Measurements from ENCODE around the gene OR10D3.

The OR10D3 gene

GRCh38 chr11:124198897-124199296 lies 15.8 kb downstream of the OR10D3 start:
- TF ChIP-seq MAX (IDR thresholded peaks at IDR 0.05; ENCODE audit: low read depth, low read length): no peak
- no peak for TF ChIP-seq CTCF (IDR thresholded peaks at IDR 0.05; ENCODE audit: low read depth, low read length)
- TF ChIP-seq MYC (IDR thresholded peaks at IDR 0.05; ENCODE audit: low read depth, low read length): no peak
- TF ChIP-seq POLR2A (IDR thresholded peaks at IDR 0.05; ENCODE audit: extremely low read depth, insufficient read length): no peak
- no peak for DNase-seq (ENCODE audit: low read depth)
- H3K4me3 ChIP-seq (ENCODE audit: low read depth, low read length): no peak overlapping the region

- TF ChIP-seq MAX (IDR thresholded peaks at IDR 0.05; ENCODE audit: low read depth, low read length): no peak
- no peak for TF ChIP-seq MYC (IDR thresholded peaks at IDR 0.05; ENCODE audit: low read depth, low read length)
- TF ChIP-seq POLR2A (IDR thresholded peaks at IDR 0.05; ENCODE audit: extremely low read depth, insufficient read length): no peak
- no peak for TF ChIP-seq CTCF (IDR thresholded peaks at IDR 0.05; ENCODE audit: low read depth, low read length)
- DNase-seq (ENCODE audit: low read depth): no peak
- H3K4me3 ChIP-seq (ENCODE audit: low read depth, low read length): no peak overlapping the region
Observed at GRCh38 chr11:124199702-124200101, 16.6 kb downstream of the OR10D3 start.

- no peak for DNase-seq (ENCODE audit: low read depth)
- H3K4me3 ChIP-seq (ENCODE audit: low read depth, low read length): no peak overlapping the region
- no peak for TF ChIP-seq POLR2A (IDR thresholded peaks at IDR 0.05; ENCODE audit: extremely low read depth, insufficient read length)
- no peak for TF ChIP-seq CTCF (IDR thresholded peaks at IDR 0.05; ENCODE audit: low read depth, low read length)
- no peak for TF ChIP-seq MYC (IDR thresholded peaks at IDR 0.05; ENCODE audit: low read depth, low read length)
- no peak for TF ChIP-seq MAX (IDR thresholded peaks at IDR 0.05; ENCODE audit: low read depth, low read length)
Observed at GRCh38 chr11:124200671-124201070, 17.5 kb downstream of the OR10D3 start.

GRCh38 chr11:124202951-124203350 lies 19.8 kb downstream of the OR10D3 start:
- no peak overlapping the region for H3K4me3 ChIP-seq (ENCODE audit: low read depth, low read length)
- no peak for TF ChIP-seq POLR2A (IDR thresholded peaks at IDR 0.05; ENCODE audit: extremely low read depth, insufficient read length)
- no peak for TF ChIP-seq MYC (IDR thresholded peaks at IDR 0.05; ENCODE audit: low read depth, low read length)
- no peak for TF ChIP-seq CTCF (IDR thresholded peaks at IDR 0.05; ENCODE audit: low read depth, low read length)
- TF ChIP-seq MAX (IDR thresholded peaks at IDR 0.05; ENCODE audit: low read depth, low read length): no peak
- DNase-seq (ENCODE audit: low read depth): no peak

- TF ChIP-seq MYC (IDR thresholded peaks at IDR 0.05; ENCODE audit: low read depth, low read length): no peak
- TF ChIP-seq MAX (IDR thresholded peaks at IDR 0.05; ENCODE audit: low read depth, low read length): no peak
- no peak for DNase-seq (ENCODE audit: low read depth)
- no peak overlapping the region for H3K4me3 ChIP-seq (ENCODE audit: low read depth, low read length)
Observed at GRCh38 chr11:124204008-124204407, 20.9 kb downstream of the OR10D3 start.

- H3K4me3 ChIP-seq (ENCODE audit: low read depth, low read length): no peak overlapping the region
- peak; percentile 25 for DNase-seq (ENCODE audit: low read depth)
- 0 out of 2 replicates have a peak, but pooled peaks have one; percentile 47 for TF ChIP-seq MAX (IDR thresholded peaks at IDR 0.05; ENCODE audit: low read depth, low read length)
- TF ChIP-seq POLR2A (IDR thresholded peaks at IDR 0.05; ENCODE audit: extremely low read depth, insufficient read length): no peak
- TF ChIP-seq MYC (IDR thresholded peaks at IDR 0.05; ENCODE audit: low read depth, low read length): no peak
Observed at GRCh38 chr11:124207102-124207792, 24.1 kb downstream of the OR10D3 start.
